Measurements from ENCODE around the gene SDHAF4.
A peak's percentile ranks its signal among the peaks of the same experiment; 100 is the strongest.
"Not testable (repeated sequence)": the region's sequence is repeated elsewhere in the genome, so short reads cannot be mapped to it uniquely, and the experiment has no call there.

The SDHAF4 gene

GRCh38 chr6:70566751-70567382 is at the start of gene SDHAF4:
TSS of gene SDHAF4 (plus strand) at chr6:70566930. CDS start at chr6:70566941, 11 bp downstream.
- peak; percentile 54 for DNase-seq

GRCh38 chr6:70518723-70519122 is 48.0 kb upstream of the SDHAF4 start:
- no peak for DNase-seq

- no peak for DNase-seq
Measured at GRCh38 chr6:70520575-70520974, 46.2 kb upstream of the SDHAF4 start.

- no peak for DNase-seq
Measured at GRCh38 chr6:70524721-70525286, 41.9 kb upstream of the SDHAF4 start.

- no peak for DNase-seq
Measured at GRCh38 chr6:70527071-70527737, 39.5 kb upstream of the SDHAF4 start.

GRCh38 chr6:70530023-70530422 is 36.7 kb upstream of the SDHAF4 start:
- DNase-seq: no peak

- DNase-seq: no peak
Measured at GRCh38 chr6:70531133-70531532, 35.6 kb upstream of the SDHAF4 start.

- no peak for DNase-seq
Measured at GRCh38 chr6:70537266-70537665, 29.5 kb upstream of the SDHAF4 start.

GRCh38 chr6:70538376-70538775 is 28.4 kb upstream of the SDHAF4 start:
- no peak for DNase-seq

- no peak for DNase-seq
Measured at GRCh38 chr6:70547313-70547712, 19.4 kb upstream of the SDHAF4 start.

- no peak for DNase-seq
Measured at GRCh38 chr6:70547905-70548304, 18.8 kb upstream of the SDHAF4 start.

- no peak for DNase-seq
Measured at GRCh38 chr6:70549327-70549726, 17.4 kb upstream of the SDHAF4 start.

GRCh38 chr6:70551566-70551965 is 15.2 kb upstream of the SDHAF4 start:
- no peak for DNase-seq

GRCh38 chr6:70552286-70552940 is 14.3 kb upstream of the SDHAF4 start:
- not testable (repeated sequence) for DNase-seq

GRCh38 chr6:70552974-70553373 is 13.8 kb upstream of the SDHAF4 start:
- no peak for DNase-seq

- no peak for DNase-seq
Measured at GRCh38 chr6:70557998-70558397, 8.7 kb upstream of the SDHAF4 start.

GRCh38 chr6:70562401-70562800 is 4.3 kb upstream of the SDHAF4 start:
- DNase-seq: not testable (repeated sequence)

GRCh38 chr6:70563530-70563929 is 3.2 kb upstream of the SDHAF4 start:
- DNase-seq: no peak

- no peak for DNase-seq
Measured at GRCh38 chr6:70574643-70575042, 7.9 kb downstream of the SDHAF4 start.

- no peak for DNase-seq
Measured at GRCh38 chr6:70575899-70576495, 9.3 kb downstream of the SDHAF4 start.

- DNase-seq: no peak
Measured at GRCh38 chr6:70586114-70586513, 19.4 kb downstream of the SDHAF4 start.

GRCh38 chr6:70590400-70590799 is 23.7 kb downstream of the SDHAF4 start:
- no peak for DNase-seq

GRCh38 chr6:70592391-70593117 is 25.8 kb downstream of the SDHAF4 start:
- no peak for DNase-seq

Measured in NCI-H510A (cell line).